Lower leg skin (tissue), 3 donors: ENCODE results near the gene CACNA1B.

Source experiments
- CTCF ChIP-seq, 3 donors: fragments of 450-650 bp; IDR thresholded peaks; one replicate each; pipeline ENCODE4 v1.5.1; 2016; ENCODE audit warnings: antibody characterized with exemption in 3 of 3, mild to moderate bottlenecking in 3 of 3, moderate library complexity in 2 of 3
- POLR2A ChIP-seq, 2 donors: fragments of 450-650 bp; IDR thresholded peaks; one replicate each; pipeline ENCODE4 v1.6.1; 2016 to 2017; ENCODE audit warnings: antibody characterized with exemption in 2 of 2, mild to moderate bottlenecking in 1 of 2, moderate library complexity in 1 of 2

GRCh38 chr9:138037140-138037539 is 159.6 kb downstream of the CACNA1B start:
- TF ChIP-seq POLR2A (IDR thresholded peaks at IDR 0.05) (no peak), CTCF (IDR thresholded peaks at IDR 0.05) (no peak)
